Upper lobe of left lung (tissue), 4 donors: Measurements from ENCODE around the gene ZNF839.

ENCODE experiments used
- CTCF ChIP-seq, 6 experiments: fragments of 450-650 bp in 4 of 6; fragments of 200-600 bp in 2 of 6; sonication (generic) in 2 of 6; IDR thresholded peaks; one replicate each; pipeline ENCODE4 v1.5.1; 2016 to 2019; ENCODE audit warnings: antibody characterized with exemption in 6 of 6
- EP300 ChIP-seq, 4 donors: sonication (generic); formaldehyde crosslinking; IDR thresholded peaks; one replicate each; pipeline ENCODE4 v1.5.1; 2017; ENCODE audit warnings: antibody characterized with exemption in 4 of 4, control low read depth in 2 of 4
- POLR2A ChIP-seq, 4 donors: fragments of 450-650 bp; IDR thresholded peaks; one replicate each; pipeline ENCODE4 v1.5.1; 2016 to 2017; ENCODE audit warnings: antibody characterized with exemption in 4 of 4, mild to moderate bottlenecking in 2 of 4

DNA sequence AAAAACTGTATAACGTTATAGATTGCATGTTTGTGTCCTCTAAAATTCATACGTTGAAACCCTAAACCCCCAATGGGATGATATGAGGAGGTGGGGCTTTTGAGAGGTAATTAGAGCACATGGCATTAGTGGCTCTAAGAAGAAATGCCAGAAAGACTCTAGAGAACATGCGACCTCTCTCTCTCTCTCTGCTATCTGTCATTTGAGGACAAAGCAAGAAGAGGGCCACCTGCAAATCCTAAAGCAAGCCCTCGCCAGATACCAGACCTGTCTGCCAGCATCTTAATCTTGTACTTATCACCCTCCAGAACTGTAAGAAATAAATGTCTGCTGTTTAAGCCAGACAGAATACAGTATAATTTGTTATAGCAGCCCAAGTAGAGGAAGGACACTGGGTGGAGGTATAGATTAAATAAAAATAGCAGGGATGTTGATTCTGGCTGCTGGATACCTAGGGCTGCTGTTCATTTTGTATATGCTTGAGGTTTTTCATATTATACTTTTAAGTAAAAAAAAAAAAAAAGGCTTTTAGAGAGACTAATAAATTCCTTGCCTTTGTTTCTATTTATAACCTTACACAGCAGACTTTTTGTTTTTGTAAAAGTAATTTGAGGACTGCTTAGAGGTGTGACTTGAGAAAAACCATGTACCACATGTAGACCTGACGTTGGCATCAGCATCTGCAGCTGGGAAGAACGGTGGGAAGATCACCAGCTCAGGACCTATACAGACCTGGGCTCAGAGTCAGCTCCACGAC is 41.5 kb upstream of the ZNF839 start:
- TF ChIP-seq CTCF (IDR thresholded peaks at IDR 0.05), result no peak
- no peak for TF ChIP-seq EP300 (IDR thresholded peaks at IDR 0.05)
- no peak for TF ChIP-seq POLR2A (IDR thresholded peaks at IDR 0.05)
